HL-60 (cell line): ENCODE measurements around the gene TRIAP1.
A peak's percentile ranks its signal among the peaks of the same experiment; 100 is the strongest.

Source experiments
- DNase-seq, 2 experiments: peaks; one replicate each; pipeline ENCODE4 v3.0.0-alpha.2; 2010 to 2020; ENCODE audit warnings: low read depth in 1 of 2, low spot score in 1 of 2
- H3K27ac ChIP-seq: fragments of 250-450 bp; sonication (Bioruptor Pico); replicated peaks from 2 replicates; pipeline ENCODE4 v1.5.1; 2020; ENCODE audit warnings: mild to moderate bottlenecking, moderate library complexity
- H3K27me3 ChIP-seq: fragments of 250-450 bp; sonication (Bioruptor Pico); 2 replicates; pipeline ENCODE4 v1.5.1; 2021; ENCODE audit warnings: mild to moderate bottlenecking, moderate library complexity; ENCODE audit not compliant: insufficient read depth, poor library complexity, severe bottlenecking
- H3K4me3 ChIP-seq: replicated peaks from 2 replicates; pipeline ENCODE4 v1.5.1; 2011; ENCODE audit warnings: mild to moderate bottlenecking, control low read depth, low read length; ENCODE audit not compliant: insufficient read depth
- GABPA ChIP-seq: IDR thresholded peaks from 2 replicates; pipeline ENCODE4 v1.6.1; 2012; ENCODE audit warnings: low read depth
- POLR2AphosphoS5 ChIP-seq: IDR thresholded peaks from 2 replicates; pipeline ENCODE4 v1.6.1; 2012; ENCODE audit warnings: low read depth
- SPI1 ChIP-seq: IDR thresholded peaks from 2 replicates; pipeline ENCODE4 v1.6.1; 2012; ENCODE audit warnings: low read depth, mild to moderate bottlenecking, borderline replicate concordance
- TF ChIP-seq, protein P1 (sequence below): IDR thresholded peaks from one replicate; pipeline ENCODE4 v1.5.1; 2011; ENCODE audit warnings: low read length, control low read depth, inconsistent platforms; ENCODE audit not compliant: insufficient read depth
- TF ChIP-seq, protein P2 (sequence below): IDR thresholded peaks from 2 replicates; pipeline ENCODE4 v1.6.1; 2012; ENCODE audit warnings: low read depth; ENCODE audit not compliant: insufficient replicate concordance

TRIAP1 gene

DNA sequence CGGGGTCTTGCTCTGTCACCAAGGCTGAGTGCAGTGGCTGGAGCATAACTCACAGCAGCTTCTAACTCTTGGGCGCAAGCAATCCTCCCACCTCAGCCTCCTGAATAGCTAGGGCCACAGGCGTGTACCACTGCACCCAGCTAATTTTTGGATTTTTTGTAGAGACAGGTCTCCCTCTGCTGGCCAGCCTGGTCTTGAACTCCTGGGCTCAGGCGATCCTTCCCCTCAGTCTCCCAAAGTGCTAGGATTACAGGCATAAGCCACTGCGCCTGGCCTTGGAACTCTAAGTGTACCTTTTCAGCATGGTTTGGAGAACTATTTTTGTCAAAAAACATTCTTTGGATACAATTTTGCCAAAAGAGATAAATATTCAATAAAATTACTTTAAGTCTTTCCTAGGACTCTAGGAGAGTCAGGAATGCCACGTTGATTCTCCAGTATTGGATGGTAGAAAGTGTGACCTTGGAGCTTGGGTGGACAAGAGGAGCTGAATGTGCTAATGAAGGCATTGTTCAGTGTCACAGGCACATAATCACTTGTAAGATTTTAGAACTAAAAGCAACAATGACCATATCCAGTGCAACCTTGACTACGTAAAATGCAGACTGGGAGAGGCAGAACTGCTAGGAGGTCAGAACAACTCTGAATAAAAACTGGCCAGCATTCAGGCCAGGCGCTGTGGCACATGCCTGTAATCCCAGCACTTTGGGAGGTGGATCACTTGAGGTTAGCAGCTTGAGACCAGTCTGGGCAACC, 20.6 kb upstream of the TRIAP1 start:
- peak in 1 of 2 experiments; percentile 62 for DNase-seq
- Histone ChIP-seq H3K27me3 (no peaks in the 10 kb centered on the region), H3K4me3 (no peak overlapping the region), H3K27ac (no peak overlapping the region)
- TF ChIP-seq GABPA = no peak
- TF ChIP-seq, protein P1, sequence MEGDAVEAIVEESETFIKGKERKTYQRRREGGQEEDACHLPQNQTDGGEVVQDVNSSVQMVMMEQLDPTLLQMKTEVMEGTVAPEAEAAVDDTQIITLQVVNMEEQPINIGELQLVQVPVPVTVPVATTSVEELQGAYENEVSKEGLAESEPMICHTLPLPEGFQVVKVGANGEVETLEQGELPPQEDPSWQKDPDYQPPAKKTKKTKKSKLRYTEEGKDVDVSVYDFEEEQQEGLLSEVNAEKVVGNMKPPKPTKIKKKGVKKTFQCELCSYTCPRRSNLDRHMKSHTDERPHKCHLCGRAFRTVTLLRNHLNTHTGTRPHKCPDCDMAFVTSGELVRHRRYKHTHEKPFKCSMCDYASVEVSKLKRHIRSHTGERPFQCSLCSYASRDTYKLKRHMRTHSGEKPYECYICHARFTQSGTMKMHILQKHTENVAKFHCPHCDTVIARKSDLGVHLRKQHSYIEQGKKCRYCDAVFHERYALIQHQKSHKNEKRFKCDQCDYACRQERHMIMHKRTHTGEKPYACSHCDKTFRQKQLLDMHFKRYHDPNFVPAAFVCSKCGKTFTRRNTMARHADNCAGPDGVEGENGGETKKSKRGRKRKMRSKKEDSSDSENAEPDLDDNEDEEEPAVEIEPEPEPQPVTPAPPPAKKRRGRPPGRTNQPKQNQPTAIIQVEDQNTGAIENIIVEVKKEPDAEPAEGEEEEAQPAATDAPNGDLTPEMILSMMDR = peak; percentile 33

DNA sequence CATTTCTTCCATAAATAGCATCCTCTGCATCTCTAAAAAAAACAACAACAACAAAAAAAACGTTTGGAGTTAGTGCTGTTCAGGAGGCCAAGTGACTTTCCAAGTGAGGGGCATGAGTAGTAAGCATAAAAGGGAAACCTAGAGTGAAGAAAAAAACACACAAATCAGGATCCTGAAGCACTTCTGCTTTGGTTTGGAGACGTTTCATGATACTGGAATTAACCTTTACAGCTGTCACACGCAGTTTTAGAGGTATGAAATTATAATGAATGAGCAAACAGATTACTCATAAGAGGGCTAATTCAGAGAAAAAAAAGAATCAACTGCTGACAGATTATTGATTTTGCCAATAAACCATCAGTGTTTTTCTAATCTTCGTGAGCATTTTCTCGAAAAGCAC, 19.6 kb upstream of the TRIAP1 start:
- no peak overlapping the region for H3K27ac ChIP-seq
- no peak for DNase-seq
- TF ChIP-seq GABPA (no peak), POLR2AphosphoS5 (no peak), SPI1 (no peak)
- TF ChIP-seq, protein P2, sequence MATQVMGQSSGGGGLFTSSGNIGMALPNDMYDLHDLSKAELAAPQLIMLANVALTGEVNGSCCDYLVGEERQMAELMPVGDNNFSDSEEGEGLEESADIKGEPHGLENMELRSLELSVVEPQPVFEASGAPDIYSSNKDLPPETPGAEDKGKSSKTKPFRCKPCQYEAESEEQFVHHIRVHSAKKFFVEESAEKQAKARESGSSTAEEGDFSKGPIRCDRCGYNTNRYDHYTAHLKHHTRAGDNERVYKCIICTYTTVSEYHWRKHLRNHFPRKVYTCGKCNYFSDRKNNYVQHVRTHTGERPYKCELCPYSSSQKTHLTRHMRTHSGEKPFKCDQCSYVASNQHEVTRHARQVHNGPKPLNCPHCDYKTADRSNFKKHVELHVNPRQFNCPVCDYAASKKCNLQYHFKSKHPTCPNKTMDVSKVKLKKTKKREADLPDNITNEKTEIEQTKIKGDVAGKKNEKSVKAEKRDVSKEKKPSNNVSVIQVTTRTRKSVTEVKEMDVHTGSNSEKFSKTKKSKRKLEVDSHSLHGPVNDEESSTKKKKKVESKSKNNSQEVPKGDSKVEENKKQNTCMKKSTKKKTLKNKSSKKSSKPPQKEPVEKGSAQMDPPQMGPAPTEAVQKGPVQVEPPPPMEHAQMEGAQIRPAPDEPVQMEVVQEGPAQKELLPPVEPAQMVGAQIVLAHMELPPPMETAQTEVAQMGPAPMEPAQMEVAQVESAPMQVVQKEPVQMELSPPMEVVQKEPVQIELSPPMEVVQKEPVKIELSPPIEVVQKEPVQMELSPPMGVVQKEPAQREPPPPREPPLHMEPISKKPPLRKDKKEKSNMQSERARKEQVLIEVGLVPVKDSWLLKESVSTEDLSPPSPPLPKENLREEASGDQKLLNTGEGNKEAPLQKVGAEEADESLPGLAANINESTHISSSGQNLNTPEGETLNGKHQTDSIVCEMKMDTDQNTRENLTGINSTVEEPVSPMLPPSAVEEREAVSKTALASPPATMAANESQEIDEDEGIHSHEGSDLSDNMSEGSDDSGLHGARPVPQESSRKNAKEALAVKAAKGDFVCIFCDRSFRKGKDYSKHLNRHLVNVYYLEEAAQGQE = no peak
- TF ChIP-seq, protein P1 = no peak
- no peak overlapping the region for H3K4me3 ChIP-seq
- H3K27me3 ChIP-seq = no peaks in the 10 kb centered on the region

DNA sequence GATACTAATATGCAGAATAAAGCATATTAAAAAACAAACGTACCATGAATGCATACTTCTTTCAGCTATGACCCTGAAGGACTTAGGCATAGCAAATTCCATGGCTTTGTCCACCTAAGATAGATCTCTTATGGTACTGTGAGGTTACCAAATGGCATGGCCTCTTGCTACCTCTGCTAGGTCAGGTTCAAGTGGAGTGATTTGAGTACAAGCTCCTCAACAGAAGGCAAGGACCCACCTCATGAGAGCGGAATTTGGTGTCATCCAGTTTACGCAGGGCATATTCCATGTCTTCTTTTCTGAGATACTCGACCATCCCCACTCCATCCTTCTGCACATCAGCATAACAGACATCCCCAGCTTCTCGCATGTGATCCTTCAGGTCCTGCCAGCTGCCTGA, 17.5 kb upstream of the TRIAP1 start:
- no peak overlapping the region for H3K27ac ChIP-seq
- TF ChIP-seq SPI1 (no peak), POLR2AphosphoS5 (0 out of 2 replicates have a peak, but pooled peaks have one; percentile 20)
- no peak overlapping the region for H3K4me3 ChIP-seq
- H3K27me3 ChIP-seq = no peaks in the 10 kb centered on the region
- DNase-seq = no peak

DNA sequence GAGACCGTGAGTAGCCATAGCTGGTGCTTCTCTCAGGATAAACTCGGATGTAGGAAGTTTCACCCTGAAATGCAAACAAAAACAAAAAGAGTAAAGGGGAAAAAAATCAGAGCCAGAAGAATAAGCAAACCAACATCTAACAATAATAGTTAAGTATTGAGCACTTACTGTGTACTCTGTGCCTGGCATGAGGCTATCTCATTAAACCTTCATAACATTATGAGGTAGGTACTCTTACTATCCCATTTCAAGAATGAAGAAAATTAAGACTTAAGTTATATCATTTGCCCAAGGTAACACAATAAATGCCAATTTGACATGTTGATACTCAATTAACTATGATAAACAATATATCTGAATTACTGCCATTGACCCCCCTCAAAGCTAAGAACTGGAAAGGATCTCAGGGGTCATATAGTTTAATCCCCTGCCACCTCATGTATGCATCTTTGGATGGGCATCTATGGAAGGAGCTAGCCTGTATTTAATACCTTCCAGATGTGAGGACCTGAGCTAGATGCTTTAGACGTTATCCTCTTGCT, 16.0 kb upstream of the TRIAP1 start:
- TF ChIP-seq, protein P1 = no peak
- TF ChIP-seq GABPA (no peak), SPI1 (no peak), POLR2AphosphoS5 (no peak)
- TF ChIP-seq, protein P2 = no peak
- Histone ChIP-seq H3K27me3 (no peaks in the 10 kb centered on the region), H3K27ac (no peak overlapping the region), H3K4me3 (no peak overlapping the region)
- DNase-seq = no peak
